Left ventricle myocardium inferior (tissue), 1 donor: ENCODE data around the gene CECR2. TPM values are rescaled to one million over a fixed set of nuclear protein-coding genes. Genes with fewer than 3 reads are reported as not detected.

Source experiments
- DNase-seq: peaks from one replicate; pipeline ENCODE4 v3.0.0-alpha.2; 2020
- H3K27ac ChIP-seq: fragments of 200-600 bp; replicated peaks from 2 replicates; pipeline ENCODE4 v1.8.0; 2021
- H3K27me3 ChIP-seq: fragments of 200-600 bp; 2 replicates; pipeline ENCODE4 v1.8.0; 2021; ENCODE audit warnings: low read depth
- H3K36me3 ChIP-seq: fragments of 200-600 bp; 2 replicates; pipeline ENCODE4 v1.8.0; 2021
- H3K4me1 ChIP-seq: fragments of 200-600 bp; 2 replicates; pipeline ENCODE4 v1.8.0; 2021
- H3K4me3 ChIP-seq: fragments of 200-600 bp; 2 replicates; pipeline ENCODE4 v1.8.0; 2021; ENCODE audit warnings: mild to moderate bottlenecking, moderate library complexity
- H3K9me3 ChIP-seq: fragments of 200-600 bp; replicated peaks from 2 replicates; pipeline ENCODE4 v1.8.0; 2021
- intact Hi-C: fragments of 100-400 bp; cut with micrococcal nuclease; formaldehyde crosslinking; loops from one replicate; pipeline ENCODE4 v1.11.0; 2022
- total RNA-seq: library from RNA; stranded (reverse); fragmentation: NEBNext Ultra II Directional; extraction: Animal tissue kit (Norgen Biotek cat#: 25700); gene quantifications from one replicate; pipeline ENCODE4 v1.2.1, GENCODE V29; 2021
- TF ChIP-seq, protein P1 (sequence below): fragments of 200-600 bp; IDR thresholded peaks from 2 replicates; pipeline ENCODE4 v1.8.0; 2021; ENCODE audit warnings: antibody characterized with exemption, mild to moderate bottlenecking, borderline replicate concordance
- donor health status: DM: no; HTN: yes; CAD: no; lungs with severe emphysema.

The CECR2 gene
- total RNA-seq, 1 donor from 2014 or later = 3.1 TPM

DNA sequence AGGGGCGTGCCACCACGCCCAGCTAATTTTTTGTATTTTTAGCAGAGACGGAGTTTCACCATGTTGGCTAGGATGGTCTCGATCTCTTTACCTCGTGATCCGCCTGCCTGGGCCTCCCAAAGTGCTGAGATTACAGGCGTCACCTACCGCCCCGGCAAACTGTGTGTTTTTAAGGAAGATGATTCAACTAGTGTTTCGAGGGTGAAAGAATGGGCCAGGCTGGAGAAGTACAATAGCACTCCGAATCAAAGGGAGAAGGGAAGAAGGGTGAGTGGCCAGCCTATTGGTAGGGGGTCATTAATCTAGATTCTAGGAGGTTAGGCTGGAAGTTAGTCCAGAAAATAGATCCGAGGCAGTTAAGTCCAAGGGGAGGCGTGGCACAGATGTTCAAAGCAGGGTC, 2.9 kb upstream of the CECR2 start:
- Histone ChIP-seq H3K4me3 (no peak overlapping the region), H3K27ac (no peak overlapping the region), H3K27me3 (peaks cover 24% of the 10 kb centered on the region), H3K36me3 (no peaks in the 10 kb centered on the region), H3K9me3 (no peaks in the 10 kb centered on the region), H3K4me1 (peaks cover 38% of the 10 kb centered on the region)
- TF ChIP-seq, protein P1, sequence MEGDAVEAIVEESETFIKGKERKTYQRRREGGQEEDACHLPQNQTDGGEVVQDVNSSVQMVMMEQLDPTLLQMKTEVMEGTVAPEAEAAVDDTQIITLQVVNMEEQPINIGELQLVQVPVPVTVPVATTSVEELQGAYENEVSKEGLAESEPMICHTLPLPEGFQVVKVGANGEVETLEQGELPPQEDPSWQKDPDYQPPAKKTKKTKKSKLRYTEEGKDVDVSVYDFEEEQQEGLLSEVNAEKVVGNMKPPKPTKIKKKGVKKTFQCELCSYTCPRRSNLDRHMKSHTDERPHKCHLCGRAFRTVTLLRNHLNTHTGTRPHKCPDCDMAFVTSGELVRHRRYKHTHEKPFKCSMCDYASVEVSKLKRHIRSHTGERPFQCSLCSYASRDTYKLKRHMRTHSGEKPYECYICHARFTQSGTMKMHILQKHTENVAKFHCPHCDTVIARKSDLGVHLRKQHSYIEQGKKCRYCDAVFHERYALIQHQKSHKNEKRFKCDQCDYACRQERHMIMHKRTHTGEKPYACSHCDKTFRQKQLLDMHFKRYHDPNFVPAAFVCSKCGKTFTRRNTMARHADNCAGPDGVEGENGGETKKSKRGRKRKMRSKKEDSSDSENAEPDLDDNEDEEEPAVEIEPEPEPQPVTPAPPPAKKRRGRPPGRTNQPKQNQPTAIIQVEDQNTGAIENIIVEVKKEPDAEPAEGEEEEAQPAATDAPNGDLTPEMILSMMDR = no peak
- DNase-seq = no peak
- intact Hi-C loops = no loop called here

DNA sequence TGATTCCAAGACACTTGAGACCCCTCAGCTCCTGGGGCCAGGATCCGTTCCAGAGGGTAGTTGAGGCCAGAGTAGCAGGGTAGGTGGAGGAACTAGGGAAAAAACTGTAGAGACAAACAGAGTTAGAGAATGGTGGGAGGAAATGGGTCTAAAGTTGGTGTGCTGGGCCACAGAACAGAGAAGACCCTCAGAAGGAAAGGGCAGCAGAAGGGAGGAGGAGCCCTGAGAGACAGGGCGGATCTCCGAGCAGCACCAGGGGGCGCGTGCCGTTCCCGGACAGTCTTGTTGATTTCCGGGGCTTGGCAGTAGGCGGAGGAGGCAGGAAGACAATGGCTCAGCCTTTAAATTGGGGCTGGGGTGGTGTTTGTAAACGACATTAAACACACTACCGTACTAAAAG, 2.4 kb upstream of the CECR2 start:
- peaks cover 29% of the 10 kb centered on the region for H3K27me3 ChIP-seq
- no peaks in the 10 kb centered on the region for H3K36me3 ChIP-seq
- H3K4me1 ChIP-seq = peaks cover 43% of the 10 kb centered on the region
- DNase-seq = peak; percentile 61
- no peaks in the 10 kb centered on the region for H3K9me3 ChIP-seq
- peak overlapping the region; percentile 37 for H3K4me3 ChIP-seq
- TF ChIP-seq, protein P1 = peak; percentile 65
- intact Hi-C loops = no loop called here
- H3K27ac ChIP-seq = no peak overlapping the region

- TF ChIP-seq, protein P1 = no peak
- no peak for DNase-seq
- Histone ChIP-seq H3K4me1 (peaks cover 45% of the 10 kb centered on the region), H3K9me3 (no peaks in the 10 kb centered on the region), H3K27ac (peak overlapping the region; percentile 88), H3K36me3 (no peaks in the 10 kb centered on the region), H3K27me3 (peaks cover 41% of the 10 kb centered on the region), H3K4me3 (peak overlapping the region; percentile 76)
- intact Hi-C loops = no loop called here
These were observed 1.1 kb upstream of the CECR2 start for GRCh38 chr22:17368144-17368543.

GRCh38 chr22:17368554-17369438, 464 bp upstream of the CECR2 start:
- peak; percentile 59 for DNase-seq
- peaks cover 45% of the 10 kb centered on the region for H3K4me1 ChIP-seq
- intact Hi-C loops = no loop called here

GRCh38 chr22:17370026-17370765, 936 bp downstream of the CECR2 start:
- H3K4me3 ChIP-seq = peak overlapping the region; percentile 76
- intact Hi-C loops = no loop called here
- peak; percentile 37 for DNase-seq
- peaks cover 52% of the 10 kb centered on the region for H3K4me1 ChIP-seq
- no peaks in the 10 kb centered on the region for H3K36me3 ChIP-seq
- H3K27me3 ChIP-seq = peaks cover 41% of the 10 kb centered on the region
- peak overlapping the region; percentile 88 for H3K27ac ChIP-seq
- TF ChIP-seq, protein P1 = no peak
- H3K9me3 ChIP-seq = no peaks in the 10 kb centered on the region

More at GRCh38 chr22:17368554-17369438, 464 bp upstream of the CECR2 start:
- Histone ChIP-seq H3K27ac (peak overlapping the region; percentile 88), H3K9me3 (no peaks in the 10 kb centered on the region), H3K4me3 (peak overlapping the region; percentile 76), H3K36me3 (no peaks in the 10 kb centered on the region), H3K27me3 (peaks cover 41% of the 10 kb centered on the region)
- TF ChIP-seq, protein P1 = no peak
